Measurements from ENCODE around the gene ANGEL2. TPM values are rescaled to one million over a fixed set of nuclear protein-coding genes. Genes with fewer than 3 reads are reported as not detected.

The ANGEL2 gene
- total and polyA plus RNA-seq, 2 of the 4 experiments (the other 2 are of a cell fraction), result 13.4 to 44.1 TPM

DNA sequence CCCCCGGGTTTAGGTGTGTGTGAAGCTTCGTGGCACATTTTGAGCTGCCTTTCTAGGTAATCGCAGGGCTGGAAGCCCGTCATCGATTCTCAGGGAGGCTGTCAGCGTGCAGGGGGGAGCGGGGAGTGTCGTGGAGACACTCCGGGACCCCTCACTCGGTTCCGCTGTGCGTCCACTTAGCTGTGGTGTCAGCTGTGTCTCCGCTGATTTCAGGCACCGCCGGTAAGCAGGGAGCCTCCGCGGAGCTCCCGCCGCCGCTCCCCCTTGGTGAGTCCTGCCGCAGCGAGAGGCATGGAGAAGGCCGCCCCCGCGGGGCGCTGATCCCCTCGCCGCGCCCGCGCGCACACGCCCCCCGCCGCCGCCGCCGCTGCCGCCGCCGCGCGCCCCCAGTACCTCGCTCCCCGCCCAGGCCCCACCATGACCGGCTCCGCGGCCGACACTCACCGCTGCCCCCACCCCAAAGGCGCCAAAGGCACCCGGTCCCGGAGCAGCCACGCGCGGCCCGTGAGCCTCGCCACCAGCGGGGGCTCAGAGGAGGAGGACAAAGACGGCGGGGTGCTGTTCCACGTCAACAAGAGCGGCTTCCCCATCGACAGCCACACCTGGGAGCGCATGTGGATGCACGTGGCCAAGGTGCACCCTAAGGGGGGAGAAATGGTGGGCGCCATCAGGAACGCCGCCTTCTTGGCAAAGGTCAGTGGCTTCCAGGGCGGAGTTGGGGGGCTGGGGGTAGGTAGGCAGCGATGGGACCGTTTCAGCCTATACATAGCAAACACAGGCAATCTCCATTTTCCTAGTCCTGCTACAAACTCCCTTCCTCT, 64.3 kb downstream of the ANGEL2 start:
- no peak overlapping the region for H2BK15ac ChIP-seq (ENCODE audit: low read depth, low read length)
- 0% methylated on average over 28 of the region's 72 CpGs; no CpG with 5 or more reads in 1 of the 2 experiments for WGBS, 2 experiments (ENCODE audit: extremely low coverage in 2 of 2, insufficient read length in 1 of 2)
- H3K23ac ChIP-seq (ENCODE audit: low read depth, low read length), result peak overlapping the region; percentile 58; the same call in 1 of the 2 replicates

More for the DNA sequence above, 64.3 kb downstream of the ANGEL2 start:
- peak overlapping the region; percentile 41 for H3K9ac ChIP-seq (ENCODE audit: low read depth, low read length)
- no peak for DNase-seq
- H3K56ac ChIP-seq (ENCODE audit: extremely low read depth, insufficient read depth, low read length), result no peak overlapping the region
- peaks cover 10% of the 10 kb centered on the region; the same call in 1 of the 2 replicates for H3K36me3 ChIP-seq (ENCODE audit: control insufficient read depth, insufficient read depth, low read length)
- POLR2A ChIA-PET (ENCODE audit: unreplicated experiment), result no interaction called here
- dilution Hi-C loops (cut with HindIII; ENCODE audit: low sequenced_read_pairs, unreplicated experiment) (no loop called here), in situ Hi-C loops (cut with MboI; ENCODE audit: low sequenced_read_pairs) (no loop called here), intact Hi-C loops (cut with micrococcal nuclease) (loop anchor here (2.0 kb wide), 1 partner anchor 93 kb away; the partner anchor contains the start of gene FLVCR1)
- peak overlapping the region; percentile 93 for H2AFZ ChIP-seq (replicated peaks; ENCODE audit: low read length, poor library complexity)
- no peak overlapping the region for H2BK120ac ChIP-seq (ENCODE audit: low read depth, low read length)
- 0 out of 2 replicates have a peak overlapping the region, but pooled peaks have one; percentile 18 for H4K91ac ChIP-seq (ENCODE audit: insufficient read depth, low read depth, low read length)
- peaks cover 3% of the 10 kb centered on the region; the same call in 1 of the 2 replicates for H3K9me1 ChIP-seq (ENCODE audit: insufficient read depth, low read length)
- H3K4me1 ChIP-seq (ENCODE audit: control insufficient read depth, insufficient read depth, low read length), result peaks cover 4% of the 10 kb centered on the region; the same call in 1 of the 2 replicates
- H3K4me3 ChIP-seq (ENCODE audit: insufficient read depth, low read depth, low read length), result peak overlapping the region; percentile 66
- H3K27me3 ChIP-seq (ENCODE audit: control insufficient read depth, insufficient read depth, low read length), result peaks cover 7% of the 10 kb centered on the region; the same call in 1 of the 2 replicates
- peak overlapping the region; percentile 10; the same call in 1 of the 2 replicates for H3K4ac ChIP-seq (ENCODE audit: low read depth, low read length)
- peak overlapping the region; percentile 2; the same call in 1 of the 2 replicates for H3K14ac ChIP-seq (replicated peaks; ENCODE audit: low read depth, low read length)
- CTCF ChIA-PET, result interaction anchor here (0.6 to 1.1 kb wide), 3 partner anchors 9 to 330 kb away, joined by 3 to 4 read pairs (median 3); no protein-coding TSS in a partner anchor
- H3K27ac ChIP-seq (ENCODE audit: insufficient read depth, low read length), result peak overlapping the region; percentile 3
- peak overlapping the region; percentile 70 for H3K4me2 ChIP-seq (ENCODE audit: low read depth, low read length)
- no peaks in the 10 kb centered on the region for H3K9me3 ChIP-seq (ENCODE audit: control insufficient read depth, insufficient read depth, low read length)
- no peak overlapping the region for H2AK5ac ChIP-seq (ENCODE audit: low read depth, low read length)
- no peaks in the 10 kb centered on the region for H4K20me1 ChIP-seq (ENCODE audit: insufficient read depth, low read length)
- no peak overlapping the region for H4K5ac ChIP-seq (ENCODE audit: low read depth, low read length)
- H2AK9ac ChIP-seq (replicated peaks; ENCODE audit: low read depth, low read length, poor library complexity), result no peak overlapping the region
- H2BK5ac ChIP-seq (ENCODE audit: low read depth, low read length, poor library complexity, severe bottlenecking), result no peak overlapping the region
- ATAC-seq (ENCODE audit: low read depth), result peak; percentile 21
- no peak overlapping the region for H2BK20ac ChIP-seq (ENCODE audit: low read depth, low read length)
- no peaks in the 10 kb centered on the region for H3K79me1 ChIP-seq (ENCODE audit: low read depth in 1 of 2, low read length in 2 of 2)
- TF ChIP-seq BHLHE40 (IDR thresholded peaks at IDR 0.05; ENCODE audit: low read depth, low read length), result no peak
- TF ChIP-seq CEBPB (IDR thresholded peaks at IDR 0.05; ENCODE audit: low read depth, low read length), result no peak
- TF ChIP-seq NFE2L2 (IDR thresholded peaks at IDR 0.05; ENCODE audit: low read depth, low read length), result no peak
- no peak for TF ChIP-seq RAD21 (IDR thresholded peaks at IDR 0.05; ENCODE audit: low read length)
- no peak for TF ChIP-seq USF2 (IDR thresholded peaks at IDR 0.05; ENCODE audit: low read depth, low read length)
- no peak overlapping the region for H4K8ac ChIP-seq (ENCODE audit: low read depth in 2 of 2, low read length in 2 of 2)
- BruUV-seq (replicated peaks), result no TSS peak
- H3K18ac ChIP-seq (ENCODE audit: low read depth, low read length), result no peak overlapping the region
